ENCODE measurements around the gene CD244.

Gene CD244

GRCh38 chr1:160781186-160781766 is 81.4 kb downstream of the CD244 start:
- DNase-seq (ENCODE audit: low read depth in 2 of 2) = no peak

GRCh38 chr1:160780398-160780755 is 82.3 kb downstream of the CD244 start:
- DNase-seq (ENCODE audit: low read depth in 2 of 2) = no peak
